ENCODE measurements around the gene FAM124A. TPM values are rescaled to one million over a fixed set of nuclear protein-coding genes. Genes with fewer than 3 reads are reported as not detected.
A peak's percentile ranks its signal among the peaks of the same experiment; 100 is the strongest.

Gene FAM124A
- total and polyA plus RNA-seq, 12 donors: 0.78 to 11.7 (median 3.4) TPM

DNA sequence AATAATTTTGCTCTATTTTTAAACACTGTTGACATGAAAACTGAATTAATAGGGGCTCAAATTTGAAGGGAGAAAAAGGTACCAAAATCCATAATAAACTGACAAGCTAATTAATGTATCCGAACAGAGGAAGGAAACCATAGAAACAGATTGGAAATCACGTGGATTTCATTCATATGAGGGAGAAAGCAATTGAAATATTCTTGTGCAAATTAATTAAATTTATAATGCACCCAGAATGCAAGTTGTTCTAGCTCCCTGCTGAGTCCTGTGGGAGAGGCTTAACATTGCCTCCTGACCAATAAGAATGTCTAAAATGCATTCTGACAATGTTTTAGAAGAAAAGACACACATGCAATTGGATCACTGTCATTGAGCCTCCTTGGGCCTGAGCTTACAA, 99.6 kb downstream of the FAM124A start:
- DNase-seq: no peak
- H3K36me3 ChIP-seq (replicated peaks in 1 of 2): no peaks in the 10 kb centered on the region
- H3K27me3 ChIP-seq: no peaks in the 10 kb centered on the region
- no peak overlapping the region for H3K27ac ChIP-seq
- intact Hi-C loops (cut with DNase I): no loop called here
- H3K4me1 ChIP-seq (replicated peaks in 1 of 2): no peaks in the 10 kb centered on the region
- 66 to 75% (median 71%) methylated on average over 2 of the region's 2 CpGs for WGBS, 4 donors
- TF ChIP-seq, protein P1, sequence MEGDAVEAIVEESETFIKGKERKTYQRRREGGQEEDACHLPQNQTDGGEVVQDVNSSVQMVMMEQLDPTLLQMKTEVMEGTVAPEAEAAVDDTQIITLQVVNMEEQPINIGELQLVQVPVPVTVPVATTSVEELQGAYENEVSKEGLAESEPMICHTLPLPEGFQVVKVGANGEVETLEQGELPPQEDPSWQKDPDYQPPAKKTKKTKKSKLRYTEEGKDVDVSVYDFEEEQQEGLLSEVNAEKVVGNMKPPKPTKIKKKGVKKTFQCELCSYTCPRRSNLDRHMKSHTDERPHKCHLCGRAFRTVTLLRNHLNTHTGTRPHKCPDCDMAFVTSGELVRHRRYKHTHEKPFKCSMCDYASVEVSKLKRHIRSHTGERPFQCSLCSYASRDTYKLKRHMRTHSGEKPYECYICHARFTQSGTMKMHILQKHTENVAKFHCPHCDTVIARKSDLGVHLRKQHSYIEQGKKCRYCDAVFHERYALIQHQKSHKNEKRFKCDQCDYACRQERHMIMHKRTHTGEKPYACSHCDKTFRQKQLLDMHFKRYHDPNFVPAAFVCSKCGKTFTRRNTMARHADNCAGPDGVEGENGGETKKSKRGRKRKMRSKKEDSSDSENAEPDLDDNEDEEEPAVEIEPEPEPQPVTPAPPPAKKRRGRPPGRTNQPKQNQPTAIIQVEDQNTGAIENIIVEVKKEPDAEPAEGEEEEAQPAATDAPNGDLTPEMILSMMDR (IDR thresholded peaks at IDR 0.05): no peak
- no peak for TF ChIP-seq POLR2A (IDR thresholded peaks at IDR 0.05)
- H3K4me3 ChIP-seq: no peak overlapping the region
- H3K9me3 ChIP-seq (replicated peaks in 1 of 3): no peaks in the 10 kb centered on the region

DNA sequence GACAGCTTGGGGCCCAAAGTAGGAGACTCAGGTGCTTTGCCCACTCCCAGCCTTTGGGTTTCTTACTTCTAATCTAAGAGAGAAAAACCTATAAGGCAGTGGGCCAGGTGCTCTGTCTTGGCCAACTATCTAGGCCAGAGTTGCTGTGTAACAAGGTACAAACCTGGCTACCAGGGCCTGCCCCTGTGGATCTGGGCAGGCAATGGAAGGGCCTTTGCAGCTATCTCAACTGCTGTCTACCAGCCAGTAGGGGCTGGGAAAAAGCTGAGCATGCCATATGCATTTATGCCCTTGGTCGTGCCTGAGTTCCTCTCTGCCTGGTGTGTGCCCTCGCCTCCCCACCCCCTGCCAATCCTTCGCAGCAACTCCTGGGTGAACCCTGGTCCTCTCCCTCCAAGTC, 100.6 kb downstream of the FAM124A start:
- H3K4me1 ChIP-seq (replicated peaks in 1 of 2): no peaks in the 10 kb centered on the region
- no peaks in the 10 kb centered on the region for H3K36me3 ChIP-seq (replicated peaks in 1 of 2)
- H3K9me3 ChIP-seq (replicated peaks in 1 of 3): no peaks in the 10 kb centered on the region
- H3K27ac ChIP-seq: no peak overlapping the region
- H3K4me3 ChIP-seq: no peak overlapping the region
- intact Hi-C loops (cut with DNase I): no loop called here
- TF ChIP-seq, protein P1 (IDR thresholded peaks at IDR 0.05): no peak
- TF ChIP-seq POLR2A (IDR thresholded peaks at IDR 0.05): no peak
- no peaks in the 10 kb centered on the region for H3K27me3 ChIP-seq
- WGBS, 4 donors: 74 to 96% (median 81%) methylated on average over 3 of the region's 3 CpGs
- DNase-seq: no peak

DNA sequence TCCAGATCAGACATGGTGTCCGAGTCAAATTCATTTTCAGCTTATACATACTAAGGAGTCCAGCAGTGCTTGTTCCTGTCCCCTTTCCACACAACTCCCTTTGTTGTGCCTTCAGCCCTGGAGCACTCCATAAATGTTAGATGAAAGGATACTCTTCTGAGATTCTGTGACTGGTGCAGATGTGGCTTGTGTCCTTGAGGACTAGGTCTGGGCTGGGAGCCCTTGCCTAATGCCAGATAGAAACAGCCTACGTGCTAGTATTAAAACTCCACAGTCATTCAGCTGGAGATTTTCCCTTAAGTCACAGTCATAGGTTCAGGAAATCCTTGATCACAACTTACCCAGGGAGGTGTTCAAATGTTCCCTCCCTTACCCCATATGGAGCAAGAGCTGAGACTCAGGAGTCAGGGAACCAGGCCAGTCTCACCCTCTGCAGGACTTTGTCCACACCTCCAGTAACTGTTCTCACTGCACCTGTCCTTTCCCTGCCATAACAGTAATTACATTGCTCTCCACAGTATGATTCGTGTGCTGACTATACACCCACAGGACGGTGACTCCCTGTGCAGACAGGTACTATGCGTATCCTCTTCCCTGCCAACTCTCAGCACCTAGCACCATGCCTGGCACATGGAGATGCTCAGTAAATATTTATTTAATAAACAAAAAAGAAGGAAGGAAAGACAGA, 101.8 kb downstream of the FAM124A start:
- TF ChIP-seq POLR2A (IDR thresholded peaks at IDR 0.05): no peak
- TF ChIP-seq, protein P1 (IDR thresholded peaks at IDR 0.05): no peak
- WGBS, 4 donors: 69 to 80% (median 74%) methylated on average over 4 to 5 of the region's 5 CpGs

DNA sequence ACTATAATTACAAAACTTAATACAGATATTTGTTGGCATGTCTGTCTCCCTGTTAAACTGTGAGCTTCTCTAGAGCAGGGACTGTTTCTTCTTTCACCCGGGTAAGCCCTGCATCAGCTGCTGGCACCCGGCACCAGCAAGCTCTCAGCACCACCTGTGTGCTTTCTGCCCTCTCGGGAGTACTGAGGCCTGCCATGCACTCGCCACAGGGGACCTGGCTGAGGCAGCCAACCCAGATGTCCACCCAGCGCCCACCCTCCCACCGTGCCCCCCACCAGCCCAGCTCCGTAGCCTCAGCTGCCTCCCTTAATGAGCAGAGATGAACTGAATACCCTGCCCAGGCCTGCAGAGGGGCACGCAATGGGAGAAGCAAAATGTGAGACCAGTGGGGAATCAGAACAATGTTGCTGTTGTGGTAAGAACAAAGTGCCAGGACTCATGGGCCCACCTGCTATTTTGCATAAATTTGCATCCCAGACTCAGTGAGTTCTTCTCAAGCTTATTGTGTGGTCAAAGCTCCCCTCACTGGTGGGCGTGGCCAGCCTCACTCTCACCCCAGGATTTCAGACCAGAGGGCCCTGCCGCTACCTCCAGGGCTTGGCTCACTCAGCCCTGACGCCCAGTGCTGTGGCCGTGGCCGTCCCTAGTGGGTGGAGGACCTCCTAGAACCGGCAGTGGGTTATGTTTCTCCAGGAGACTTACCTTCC, 102.7 kb downstream of the FAM124A start:
- no peak for TF ChIP-seq POLR2A (IDR thresholded peaks at IDR 0.05)
- TF ChIP-seq, protein P1 (IDR thresholded peaks at IDR 0.05): no peak
- WGBS, 4 donors: 78 to 87% (median 85%) methylated on average over 7 to 14 of the region's 14 CpGs
- Histone ChIP-seq H3K27me3 (no peaks in the 10 kb centered on the region), H3K27ac (no peak overlapping the region), H3K9me3 (replicated peaks in 1 of 3) (no peaks in the 10 kb centered on the region), H3K4me3 (no peak overlapping the region), H3K4me1 (replicated peaks in 1 of 2) (no peaks in the 10 kb centered on the region), H3K36me3 (replicated peaks in 1 of 2) (no peaks in the 10 kb centered on the region)
- intact Hi-C loops (cut with DNase I): no loop called here
- DNase-seq: no peak

More for the DNA sequence above, 101.8 kb downstream of the FAM124A start:
- Histone ChIP-seq H3K4me3 (no peak overlapping the region), H3K27ac (no peak overlapping the region), H3K27me3 (no peaks in the 10 kb centered on the region), H3K4me1 (replicated peaks in 1 of 2) (no peaks in the 10 kb centered on the region), H3K9me3 (replicated peaks in 1 of 3) (no peaks in the 10 kb centered on the region), H3K36me3 (replicated peaks in 1 of 2) (no peaks in the 10 kb centered on the region)
- intact Hi-C loops (cut with DNase I): no loop called here
- peak in 4 of 7 donors; percentile 50 to 62 (median 54) for DNase-seq
